Left lung (tissue), 10 donors: Measurements from ENCODE around the gene RBM39. TPM values are rescaled to one million over a fixed set of nuclear protein-coding genes. Genes with fewer than 3 reads are reported as not detected.

ENCODE experiments used
- ATAC-seq: fragments of 200-7000 bp; cut with Tn5 transposase; one replicate; pipeline ENCODE4 v1.9.1; 2020; ENCODE audit warnings: moderate library complexity
- DNase-seq, 4 donors: peaks; one replicate each; pipeline ENCODE4 v3.0.0-alpha.2; 2013 to 2020
- H3K27ac ChIP-seq, 2 donors: fragments of 200-600 bp; sonication (generic) in 1 of 2; one replicate each; pipeline versions ENCODE4 v1.5.0 to v1.8.0; 2020 to 2021
- H3K27me3 ChIP-seq, 2 donors: fragments of 200-600 bp; sonication (generic) in 1 of 2; one replicate each; pipeline versions ENCODE4 v1.5.0 to v1.8.0; 2020 to 2021
- H3K36me3 ChIP-seq, 2 donors: fragments of 200-600 bp; sonication (generic) in 1 of 2; one replicate each; pipeline versions ENCODE4 v1.5.0 to v1.8.0; 2020 to 2021
- H3K4me1 ChIP-seq, 2 donors: fragments of 200-600 bp; one replicate each; pipeline ENCODE4 v1.8.0; 2021
- H3K4me3 ChIP-seq, 2 donors: fragments of 200-600 bp; sonication (generic) in 1 of 2; one replicate each; pipeline versions ENCODE4 v1.5.0 to v1.8.0; 2020 to 2021; ENCODE audit warnings: mild to moderate bottlenecking in 1 of 2
- H3K9me3 ChIP-seq, 2 donors: fragments of 200-600 bp; sonication (generic) in 1 of 2; one replicate each; pipeline versions ENCODE4 v1.5.0 to v1.8.0; 2020 to 2021
- CTCF ChIP-seq, 2 donors: fragments of 200-600 bp; sonication (generic) in 1 of 2; IDR thresholded peaks; one replicate each; pipeline versions ENCODE4 v1.5.0 to v1.8.0; 2021; ENCODE audit warnings: antibody characterized with exemption in 2 of 2
- intact Hi-C, 2 donors: fragments of 100-400 bp; cut with DNase I; formaldehyde crosslinking; loops; one replicate each; pipeline versions ENCODE4 v1.11.2 to v1.14.2; 2022
- polyA plus RNA-seq, 6 donors: library from polyadenylated mRNA; unstranded; fragments of 120-200 nt; gene quantifications; one replicate each; pipeline ENCODE4 v1.2.1, GENCODE V29; 2013; ENCODE audit not compliant: insufficient read length in 6 of 6
- total RNA-seq, 2 donors: library from RNA; stranded (reverse); fragmentation: NEBNext Ultra II Directional; extraction: Animal tissue kit (Norgen Biotek cat#: 25700); gene quantifications; one replicate each; pipeline ENCODE4 v1.2.1, GENCODE V29; 2021
- donor health status: DM: no; HTN: yes; CAD: no.
- donor health status: DM: no; HTN: no; CAD: no.

Gene RBM39
- total and polyA plus RNA-seq, 8 donors: 242 to 744 (median 685) TPM

DNA sequence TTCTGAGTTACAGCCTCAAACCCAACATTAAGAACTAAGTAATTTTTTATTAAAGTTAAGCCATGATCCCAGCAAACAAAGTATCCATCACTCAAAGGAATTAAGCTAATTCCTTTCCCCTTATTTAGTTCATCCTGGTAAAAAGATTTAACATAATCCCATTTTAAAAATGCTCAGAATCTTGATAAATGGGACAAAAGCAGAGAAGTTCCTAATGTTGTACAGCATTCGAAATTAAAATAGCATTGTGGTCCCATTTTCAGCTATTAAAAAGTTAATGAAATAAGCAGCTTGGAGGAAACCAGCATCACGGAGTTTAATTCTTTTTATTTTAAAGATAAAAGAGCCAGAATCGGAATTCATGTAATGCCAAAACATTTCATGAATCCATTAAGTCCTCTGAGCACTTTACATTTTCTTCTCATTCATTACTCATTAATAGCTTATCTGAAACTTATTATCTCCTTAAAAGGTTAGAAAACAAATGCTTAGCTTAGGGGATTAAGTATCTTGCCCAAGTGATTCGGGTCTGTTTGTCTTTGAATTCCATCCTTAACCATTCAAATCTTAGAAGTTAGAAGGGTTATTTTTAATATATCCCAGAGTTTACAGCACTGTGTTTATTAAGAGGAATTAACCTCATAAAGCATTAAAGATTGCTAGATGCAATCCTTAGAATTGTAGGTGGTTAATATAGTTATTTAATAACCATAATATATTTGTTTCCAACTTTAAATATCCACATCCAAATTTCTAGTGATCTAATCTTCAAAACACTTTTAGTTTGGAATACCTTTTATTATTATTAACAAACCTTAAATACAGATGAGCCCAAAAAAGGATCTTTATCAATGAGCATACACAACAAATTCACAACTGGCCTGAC is 11.2 kb downstream of the RBM39 start:
- ATAC-seq (no peak), DNase-seq (no peak)
- Histone ChIP-seq H3K27me3 (no peaks in the 10 kb centered on the region), H3K4me1 (peaks cover 25 to 71% of the 10 kb centered on the region in 2 donors), H3K27ac (no peak overlapping the region), H3K36me3 (peaks cover 0 to 100% of the 10 kb centered on the region in 2 donors), H3K4me3 (no peak overlapping the region), H3K9me3 (no peaks in the 10 kb centered on the region)
- TF ChIP-seq CTCF (IDR thresholded peaks at IDR 0.05): no peak
- intact Hi-C loops: no loop called here

DNA sequence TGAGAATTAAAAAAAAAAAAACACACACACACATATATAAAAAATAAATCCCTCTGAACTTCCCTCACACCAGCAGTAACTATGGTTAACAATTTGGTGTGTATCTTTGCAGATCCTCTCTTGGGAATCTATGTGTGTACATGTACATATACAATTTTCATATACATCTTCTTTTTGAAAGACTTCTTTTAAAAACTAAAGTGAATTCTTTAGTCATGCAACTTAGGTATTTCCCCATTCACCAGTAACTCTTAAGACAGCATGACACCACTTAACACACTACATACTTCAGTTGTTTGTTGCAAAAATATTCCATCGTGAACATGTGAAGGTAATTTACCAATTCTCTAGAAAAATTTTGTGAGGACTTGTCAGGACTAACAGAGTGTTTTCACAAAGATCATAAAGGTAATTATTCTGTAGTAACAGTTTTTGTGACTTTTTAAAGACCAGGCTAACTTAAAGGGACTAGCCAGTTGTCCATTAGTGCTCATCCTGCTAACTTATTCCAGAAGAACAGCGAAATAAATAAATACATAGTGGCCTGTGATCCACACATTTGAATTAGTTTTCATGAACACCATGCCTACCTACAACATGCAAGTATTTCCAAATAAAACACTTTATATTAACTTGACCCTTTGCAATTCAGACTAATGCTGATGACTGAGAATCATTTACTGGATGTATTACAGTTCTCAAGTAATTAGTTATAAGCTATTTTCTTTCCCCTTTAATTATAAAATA is 12.1 kb downstream of the RBM39 start:
- Histone ChIP-seq H3K9me3 (no peaks in the 10 kb centered on the region), H3K4me1 (peaks cover 17 to 63% of the 10 kb centered on the region in 2 donors), H3K27me3 (no peaks in the 10 kb centered on the region), H3K36me3 (peaks cover 0 to 100% of the 10 kb centered on the region in 2 donors), H3K4me3 (no peak overlapping the region), H3K27ac (no peak overlapping the region)
- peak; percentile 29 for ATAC-seq
- no peak for TF ChIP-seq CTCF (IDR thresholded peaks at IDR 0.05)
- intact Hi-C loops: no loop called here
- DNase-seq: no peak

DNA sequence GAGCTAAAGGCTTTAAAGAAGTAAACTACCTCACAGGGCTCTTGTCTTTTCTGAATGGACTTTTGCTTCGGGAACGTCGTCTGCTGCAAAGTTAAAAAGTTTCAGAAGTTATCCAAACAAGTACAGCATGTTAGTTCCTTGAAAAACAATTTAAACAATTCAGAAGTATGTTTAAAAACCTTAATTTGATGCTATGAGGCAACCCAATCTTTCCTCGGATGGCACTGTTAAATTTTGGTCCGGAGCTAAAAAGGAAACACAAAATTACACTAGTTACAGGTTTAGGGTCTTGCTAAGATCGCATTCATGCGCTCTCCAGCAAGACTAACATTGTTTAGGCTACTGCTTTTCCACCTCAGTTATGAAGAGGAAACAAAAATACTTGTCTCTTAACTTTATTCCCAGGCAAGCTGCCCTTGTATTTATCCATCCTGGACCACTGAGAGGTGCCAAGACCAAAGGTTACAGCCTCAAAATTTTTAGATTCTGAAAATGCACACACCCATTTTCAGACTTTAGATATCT is 12.7 kb downstream of the RBM39 start:
- no peak for DNase-seq
- Histone ChIP-seq H3K4me3 (no peak overlapping the region), H3K9me3 (no peaks in the 10 kb centered on the region), H3K4me1 (peaks cover 11 to 57% of the 10 kb centered on the region in 2 donors), H3K27me3 (no peaks in the 10 kb centered on the region), H3K27ac (no peak overlapping the region), H3K36me3 (peaks cover 4 to 100% of the 10 kb centered on the region in 2 donors)
- no peak for ATAC-seq
- no peak for TF ChIP-seq CTCF (IDR thresholded peaks at IDR 0.05)
- intact Hi-C loops: no loop called here

- ATAC-seq (peak; percentile 14), DNase-seq (no peak)
- H3K36me3 ChIP-seq: peaks cover 5 to 100% of the 10 kb centered on the region in 2 donors
- intact Hi-C loops: no loop called here
- no peak overlapping the region for H3K4me3 ChIP-seq
- no peak for TF ChIP-seq CTCF (IDR thresholded peaks at IDR 0.05)
- H3K27ac ChIP-seq: no peak overlapping the region
- no peaks in the 10 kb centered on the region for H3K9me3 ChIP-seq
- H3K27me3 ChIP-seq: no peaks in the 10 kb centered on the region
- H3K4me1 ChIP-seq: peaks cover 10 to 36% of the 10 kb centered on the region in 2 donors
Measured at GRCh38 chr20:35726842-35727711, 15.0 kb downstream of the RBM39 start.
